ENCODE results near the gene FCRL3.

- TF ChIP-seq CTCF (IDR thresholded peaks at IDR 0.05; ENCODE audit: low read depth, low read length) (peak; percentile 95), EZH2phosphoT487 (IDR thresholded peaks at IDR 0.05; ENCODE audit: low read depth) (no peak)
Measured at GRCh38 chr1:157691285-157691920, 9.2 kb downstream of the FCRL3 start.

All from OCI-LY3 (cell line).